Measurements from ENCODE around the gene MED31. TPM values are rescaled to one million over a fixed set of nuclear protein-coding genes. Genes with fewer than 3 reads are reported as not detected.
"Not testable (repeated sequence)": the region's sequence is repeated elsewhere in the genome, so short reads cannot be mapped to it uniquely, and the experiment has no call there.

The MED31 gene
- total and polyA plus RNA-seq, 10 donors = 6.0 to 28.9 (median 16.8) TPM

- intact Hi-C loops (cut with DNase I; ENCODE audit: low total_unique reads) = no loop called here
- Histone ChIP-seq H3K4me3 (no peak overlapping the region), H3K27me3 (replicated peaks in 1 of 7) (no peaks in the 10 kb centered on the region), H3K27ac (peak overlapping the region in 7 of 8 donors; percentile 30 to 82 (median 68)), H3K4me1 (peaks cover 24 to 77% (median 43%) of the 10 kb centered on the region in 6 donors), H3K36me3 (peaks cover 0 to 94% (median 29%) of the 10 kb centered on the region in 6 donors), H3K9me3 (no peaks in the 10 kb centered on the region)
- TF ChIP-seq CTCF (IDR thresholded peaks at IDR 0.05 in 8 of 11, conservative IDR thresholded peaks at IDR 0.05 in 3 of 11) = no peak
- TF ChIP-seq POLR2A (IDR thresholded peaks at IDR 0.05) = no peak
- no peak for TF ChIP-seq POLR2AphosphoS5 (IDR thresholded peaks at IDR 0.05)
- DNase-seq = no peak
- WGBS, 5 donors = 84 to 97% (median 89%) methylated on average over 1 of the region's 1 CpG
Measured at GRCh38 chr17:6597727-6598126, 53.7 kb downstream of the MED31 start.

GRCh38 chr17:6596941-6597340 is 54.5 kb downstream of the MED31 start:
- Histone ChIP-seq H3K36me3 (peaks cover 0 to 94% (median 32%) of the 10 kb centered on the region in 6 donors), H3K4me1 (peaks cover 24 to 70% (median 42%) of the 10 kb centered on the region in 6 donors), H3K27me3 (replicated peaks in 1 of 7) (no peaks in the 10 kb centered on the region), H3K4me3 (no peak overlapping the region), H3K9me3 (no peaks in the 10 kb centered on the region), H3K27ac (peak overlapping the region in 3 of 8 donors; percentile 68 to 82 (median 80))
- 91 to 99% (median 94%) methylated on average over 4 of the region's 4 CpGs for WGBS, 5 donors
- TF ChIP-seq POLR2A (IDR thresholded peaks at IDR 0.05) (no peak), CTCF (IDR thresholded peaks at IDR 0.05 in 8 of 11, conservative IDR thresholded peaks at IDR 0.05 in 3 of 11) (no peak), POLR2AphosphoS5 (IDR thresholded peaks at IDR 0.05) (no peak)
- DNase-seq = no peak
- intact Hi-C loops (cut with DNase I; ENCODE audit: low total_unique reads) = no loop called here

DNA sequence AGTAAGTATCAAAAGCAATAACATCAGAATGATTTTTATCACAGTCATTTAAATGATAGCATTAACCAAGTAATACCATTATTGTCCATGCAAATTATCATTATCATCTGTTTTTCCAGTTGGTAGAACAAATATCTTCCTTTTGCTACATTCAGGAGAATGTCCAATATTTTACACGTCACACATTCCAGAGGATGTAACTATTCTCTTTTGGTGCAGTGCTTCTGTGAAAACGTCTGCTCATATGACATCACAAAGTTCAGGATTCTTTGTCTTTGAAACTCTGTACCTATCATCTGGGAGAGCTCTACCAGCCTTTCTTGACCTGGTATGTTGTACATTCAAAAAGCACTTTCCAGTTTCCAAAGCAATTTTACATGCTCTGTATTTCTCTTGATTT is 54.9 kb downstream of the MED31 start:
- Histone ChIP-seq H3K4me3 (no peak overlapping the region), H3K9me3 (no peaks in the 10 kb centered on the region), H3K27me3 (replicated peaks in 1 of 7) (no peaks in the 10 kb centered on the region), H3K36me3 (peaks cover 0 to 94% (median 35%) of the 10 kb centered on the region in 6 donors), H3K4me1 (peaks cover 24 to 70% (median 42%) of the 10 kb centered on the region in 6 donors), H3K27ac (peak overlapping the region in 5 of 8 donors; percentile 3 to 80 (median 59))
- DNase-seq = no peak
- TF ChIP-seq CTCF (IDR thresholded peaks at IDR 0.05 in 8 of 11, conservative IDR thresholded peaks at IDR 0.05 in 3 of 11) (no peak), POLR2A (IDR thresholded peaks at IDR 0.05) (no peak), POLR2AphosphoS5 (IDR thresholded peaks at IDR 0.05) (no peak)
- WGBS, 5 donors = 77 to 91% (median 79%) methylated on average over 2 of the region's 2 CpGs
- intact Hi-C loops (cut with DNase I; ENCODE audit: low total_unique reads) = no loop called here

GRCh38 chr17:6596081-6596480 is 55.3 kb downstream of the MED31 start:
- TF ChIP-seq POLR2A (IDR thresholded peaks at IDR 0.05) (no peak), POLR2AphosphoS5 (IDR thresholded peaks at IDR 0.05) (no peak), CTCF (IDR thresholded peaks at IDR 0.05 in 8 of 11, conservative IDR thresholded peaks at IDR 0.05 in 3 of 11) (no peak)
- DNase-seq = no peak
- WGBS, 5 donors = 78 to 97% (median 91%) methylated on average over 7 of the region's 7 CpGs
- intact Hi-C loops (cut with DNase I; ENCODE audit: low total_unique reads) = no loop called here
- Histone ChIP-seq H3K9me3 (no peaks in the 10 kb centered on the region), H3K4me1 (peaks cover 24 to 70% (median 42%) of the 10 kb centered on the region in 6 donors), H3K36me3 (peaks cover 0 to 94% (median 37%) of the 10 kb centered on the region in 6 donors), H3K4me3 (no peak overlapping the region), H3K27me3 (replicated peaks in 1 of 7) (no peaks in the 10 kb centered on the region), H3K27ac (peak overlapping the region in 6 of 8 donors; percentile 3 to 80 (median 56))

- peaks cover 5 to 49% (median 21%) of the 10 kb centered on the region in 6 donors for H3K4me1 ChIP-seq
- H3K4me3 ChIP-seq; H3K27me3 ChIP-seq (replicated peaks in 1 of 7); DNase-seq; intact Hi-C loops (cut with DNase I; ENCODE audit: low total_unique reads); H3K9me3 ChIP-seq: not testable (repeated sequence)
- WGBS, 5 donors = 90 to 99% (median 97%) methylated on average over 14 of the region's 14 CpGs
- peak overlapping the region in 5 of 8 donors; percentile 43 to 80 (median 75) for H3K27ac ChIP-seq
- peaks cover 0 to 95% (median 54%) of the 10 kb centered on the region in 6 donors for H3K36me3 ChIP-seq
Measured at GRCh38 chr17:6593371-6593770, 58.0 kb downstream of the MED31 start.
